OCI-LY1 (cell line): ENCODE data around the gene MAP7.

Experiments used
- H2AFZ ChIP-seq: fragments of 200-600 bp; sonication (generic), shearing (Covaris generic); 2 replicates; pipeline ENCODE4 v1.6.0; 2014; ENCODE audit warnings: antibody characterized with exemption, mild to moderate bottlenecking, low read length
- H3F3A ChIP-seq: fragments of 200-600 bp; sonication (generic), shearing (Covaris generic); 2 replicates; pipeline ENCODE4 v1.6.0; 2014; ENCODE audit warnings: mild to moderate bottlenecking, antibody characterized with exemption, low read length, moderate library complexity; ENCODE audit not compliant: insufficient read depth
- H3K27ac ChIP-seq: fragments of 200-600 bp; sonication (generic); 2 replicates; pipeline ENCODE4 v1.5.1; 2014; ENCODE audit warnings: low read length, mixed run types, mild to moderate bottlenecking, low read depth; ENCODE audit not compliant: poor library complexity, severe bottlenecking
- H3K27me3 ChIP-seq: fragments of 200-600 bp; sonication (generic); 2 replicates; pipeline ENCODE4 v1.6.0; 2014; ENCODE audit warnings: antibody characterized with exemption, mild to moderate bottlenecking, low read length, moderate library complexity; ENCODE audit not compliant: insufficient read depth
- H3K36me3 ChIP-seq: fragments of 200-600 bp; sonication (generic); 2 replicates; pipeline ENCODE4 v1.6.1; 2014; ENCODE audit warnings: mild to moderate bottlenecking, antibody characterized with exemption, low read length, moderate library complexity, mixed read lengths; ENCODE audit not compliant: insufficient read depth
- H3K4me1 ChIP-seq: fragments of 200-600 bp; sonication (generic); 2 replicates; pipeline ENCODE4 v1.5.1; 2014; ENCODE audit warnings: mild to moderate bottlenecking, low read length, moderate library complexity; ENCODE audit not compliant: insufficient read depth, severe bottlenecking
- H3K4me2 ChIP-seq: fragments of 200-600 bp; sonication (generic), shearing (Covaris generic); 2 replicates; pipeline ENCODE4 v1.6.1; 2014; ENCODE audit warnings: low read length
- H3K4me3 ChIP-seq: fragments of 200-600 bp; sonication (generic); 2 replicates; pipeline ENCODE4 v1.5.1; 2014; ENCODE audit warnings: low read length, low read depth, mild to moderate bottlenecking, mixed read lengths; ENCODE audit not compliant: poor library complexity, severe bottlenecking
- H3K79me2 ChIP-seq: fragments of 200-600 bp; shearing (Covaris generic); 2 replicates; pipeline ENCODE4 v1.6.1; 2016; ENCODE audit warnings: mixed run types, low read length, mixed read lengths; ENCODE audit not compliant: insufficient read depth
- H3K9ac ChIP-seq: fragments of 200-600 bp; sonication (generic), shearing (Covaris generic); 2 replicates; pipeline ENCODE4 v1.6.1; 2014; ENCODE audit warnings: mild to moderate bottlenecking, low read length, mixed read lengths
- H3K9me2 ChIP-seq: fragments of 200-600 bp; sonication (generic), shearing (Covaris generic); 2 replicates; pipeline ENCODE4 v1.6.1; 2014; ENCODE audit warnings: low read depth, mild to moderate bottlenecking, low read length, mixed read lengths
- H3K9me3 ChIP-seq: fragments of 200-600 bp; shearing (Covaris generic); 2 replicates; pipeline ENCODE4 v1.6.1; 2014; ENCODE audit warnings: low read length, mixed read lengths
- H4K20me1 ChIP-seq: fragments of 200-600 bp; sonication (generic), shearing (Covaris generic); 2 replicates; pipeline ENCODE4 v1.6.0; 2016; ENCODE audit warnings: mild to moderate bottlenecking, low read length; ENCODE audit not compliant: insufficient read depth
- EZH2 ChIP-seq: fragments of 200-600 bp; sonication (generic), shearing (Covaris generic); IDR thresholded peaks from 2 replicates; pipeline ENCODE4 v1.8.0; 2017; ENCODE audit warnings: borderline replicate concordance, mixed run types, mild to moderate bottlenecking, antibody characterized with exemption, low read length, moderate library complexity, mixed read lengths
- TF ChIP-seq, protein P1 (sequence below): fragments of 200-600 bp; sonication (generic), shearing (Covaris generic); IDR thresholded peaks from 2 replicates; pipeline ENCODE4 v1.5.1; 2017; ENCODE audit warnings: mild to moderate bottlenecking, antibody characterized with exemption, low read length, moderate library complexity, mixed read lengths

Gene MAP7

DNA sequence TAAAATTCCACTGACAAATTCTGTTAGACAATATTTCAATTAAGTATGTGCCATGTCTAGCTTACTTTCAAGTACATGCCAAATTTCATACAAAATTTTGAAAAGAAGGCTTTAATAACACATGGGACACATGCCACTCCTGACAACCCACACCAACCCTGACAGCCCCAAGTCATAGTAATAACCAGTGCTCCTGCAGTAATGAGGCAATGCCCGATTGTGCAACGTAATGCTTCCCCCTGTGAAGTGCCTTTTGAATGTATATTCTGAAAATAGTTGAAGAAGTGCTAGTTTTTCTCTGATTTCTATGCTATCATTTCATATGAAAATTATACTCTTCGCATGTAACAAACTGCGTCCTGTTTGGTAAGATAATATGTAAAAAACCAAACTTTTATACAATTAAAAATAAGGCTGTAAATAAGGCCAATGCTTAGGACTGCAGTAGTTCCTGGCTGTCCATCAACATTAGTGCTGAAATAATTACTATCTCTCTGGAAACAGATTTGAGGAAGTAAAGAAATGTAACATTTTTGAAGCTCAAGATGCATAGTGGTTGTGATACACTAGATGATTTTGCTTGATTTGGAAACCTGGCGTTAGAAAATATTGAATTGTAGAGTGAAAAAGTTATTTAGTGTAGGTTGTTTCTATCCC lies 134.7 kb downstream of the MAP7 start:
- Histone ChIP-seq H3K27ac (no peak overlapping the region), H3K27me3 (no peaks in the 10 kb centered on the region), H3K4me1 (no peaks in the 10 kb centered on the region), H3K36me3 (no peaks in the 10 kb centered on the region), H3K79me2 (no peaks in the 10 kb centered on the region), H4K20me1 (no peaks in the 10 kb centered on the region), H3K9ac (no peak overlapping the region), H2AFZ (no peak overlapping the region), H3K4me3 (no peak overlapping the region), H3F3A (no peaks in the 10 kb centered on the region), H3K9me3 (no peaks in the 10 kb centered on the region), H3K4me2 (no peak overlapping the region), H3K9me2 (no peaks in the 10 kb centered on the region)
- TF ChIP-seq, protein P1, sequence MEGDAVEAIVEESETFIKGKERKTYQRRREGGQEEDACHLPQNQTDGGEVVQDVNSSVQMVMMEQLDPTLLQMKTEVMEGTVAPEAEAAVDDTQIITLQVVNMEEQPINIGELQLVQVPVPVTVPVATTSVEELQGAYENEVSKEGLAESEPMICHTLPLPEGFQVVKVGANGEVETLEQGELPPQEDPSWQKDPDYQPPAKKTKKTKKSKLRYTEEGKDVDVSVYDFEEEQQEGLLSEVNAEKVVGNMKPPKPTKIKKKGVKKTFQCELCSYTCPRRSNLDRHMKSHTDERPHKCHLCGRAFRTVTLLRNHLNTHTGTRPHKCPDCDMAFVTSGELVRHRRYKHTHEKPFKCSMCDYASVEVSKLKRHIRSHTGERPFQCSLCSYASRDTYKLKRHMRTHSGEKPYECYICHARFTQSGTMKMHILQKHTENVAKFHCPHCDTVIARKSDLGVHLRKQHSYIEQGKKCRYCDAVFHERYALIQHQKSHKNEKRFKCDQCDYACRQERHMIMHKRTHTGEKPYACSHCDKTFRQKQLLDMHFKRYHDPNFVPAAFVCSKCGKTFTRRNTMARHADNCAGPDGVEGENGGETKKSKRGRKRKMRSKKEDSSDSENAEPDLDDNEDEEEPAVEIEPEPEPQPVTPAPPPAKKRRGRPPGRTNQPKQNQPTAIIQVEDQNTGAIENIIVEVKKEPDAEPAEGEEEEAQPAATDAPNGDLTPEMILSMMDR: no peak
- TF ChIP-seq EZH2: no peak

- Histone ChIP-seq H3K36me3 (no peaks in the 10 kb centered on the region), H3K4me3 (no peak overlapping the region), H3K27me3 (no peaks in the 10 kb centered on the region), H3K27ac (no peak overlapping the region), H3K9me3 (no peaks in the 10 kb centered on the region), H3K9ac (no peak overlapping the region), H3K79me2 (no peaks in the 10 kb centered on the region), H3F3A (no peaks in the 10 kb centered on the region), H3K4me2 (no peak overlapping the region), H4K20me1 (no peaks in the 10 kb centered on the region), H3K9me2 (no peaks in the 10 kb centered on the region), H3K4me1 (no peaks in the 10 kb centered on the region), H2AFZ (no peak overlapping the region)
- TF ChIP-seq, protein P1: no peak
- TF ChIP-seq EZH2: no peak
These were observed 137.8 kb downstream of the MAP7 start for GRCh38 chr6:136412410-136412809.

- Histone ChIP-seq H3K36me3 (no peaks in the 10 kb centered on the region), H3K27ac (no peak overlapping the region), H3K4me1 (no peaks in the 10 kb centered on the region), H3F3A (no peaks in the 10 kb centered on the region), H3K9ac (no peak overlapping the region), H3K27me3 (no peaks in the 10 kb centered on the region), H3K4me2 (no peak overlapping the region), H3K4me3 (no peak overlapping the region), H3K9me2 (no peaks in the 10 kb centered on the region), H4K20me1 (no peaks in the 10 kb centered on the region), H2AFZ (no peak overlapping the region), H3K9me3 (no peaks in the 10 kb centered on the region), H3K79me2 (no peaks in the 10 kb centered on the region)
- no peak for TF ChIP-seq EZH2
- TF ChIP-seq, protein P1: no peak
These were observed 138.5 kb downstream of the MAP7 start for GRCh38 chr6:136411453-136412354.
